Small intestine (tissue), 7 donors: Measurements from ENCODE around the gene ADAMTS4. TPM values are rescaled to one million over a fixed set of nuclear protein-coding genes. Genes with fewer than 3 reads are reported as not detected.

Source experiments
- DNase-seq, 2 donors: peaks; one replicate each; pipeline versions ENCODE4 v3.0.0 to v3.0.0-alpha.2; 2013
- FAIRE-seq: peaks from 2 replicates; lab custom pipeline; 2012; peaks lifted over from hg19 to GRCh38; lab: Jason Lieb, UNC
- H3K27ac ChIP-seq, 3 donors: one replicate each; pipeline ENCODE4 v1.5.1; 2013; ENCODE audit warnings: low read length in 2 of 3, mild to moderate bottlenecking in 2 of 3, control low read depth in 1 of 3, inconsistent platforms in 1 of 3, low read depth in 1 of 3, moderate library complexity in 1 of 3
- H3K27me3 ChIP-seq, 3 donors: one replicate each; pipeline ENCODE4 v1.6.1; 2013; ENCODE audit warnings: low read length in 3 of 3, inconsistent platforms in 1 of 3; ENCODE audit not compliant: control insufficient read depth in 3 of 3, insufficient read depth in 3 of 3
- H3K36me3 ChIP-seq, 3 donors: one replicate each; pipeline ENCODE4 v1.6.1; 2013; ENCODE audit warnings: low read length in 3 of 3, inconsistent platforms in 1 of 3, low read depth in 1 of 3, mild to moderate bottlenecking in 1 of 3, moderate library complexity in 1 of 3; ENCODE audit not compliant: control insufficient read depth in 3 of 3, insufficient read depth in 2 of 3
- H3K4me1 ChIP-seq, 3 donors: one replicate each; pipeline ENCODE4 v1.6.1; 2013; ENCODE audit warnings: low read length in 2 of 3, inconsistent platforms in 1 of 3, low read depth in 1 of 3, mild to moderate bottlenecking in 1 of 3, moderate library complexity in 1 of 3; ENCODE audit not compliant: control insufficient read depth in 3 of 3, insufficient read depth in 2 of 3
- H3K4me3 ChIP-seq, 3 donors: one replicate each; pipeline ENCODE4 v1.5.1; 2013; ENCODE audit warnings: low read length in 3 of 3, control low read depth in 1 of 3, inconsistent platforms in 1 of 3, low read depth in 1 of 3, mild to moderate bottlenecking in 1 of 3, moderate library complexity in 1 of 3
- H3K9me3 ChIP-seq, 2 donors: one replicate each; pipeline ENCODE4 v1.6.1; 2013; ENCODE audit warnings: low read depth in 1 of 2, low read length in 1 of 2; ENCODE audit not compliant: control insufficient read depth in 2 of 2, insufficient read depth in 1 of 2
- WGBS, 3 donors: extraction: QIAGEN DNeasy Blood & Tissue Kit; methylation state at CpG; one replicate each; pipeline ENCODE4 v1.1.7; 2013; 5-methylcytosine and 5-hydroxymethylcytosine counted together
- polyA plus RNA-seq, 4 donors: library from polyadenylated mRNA; stranded (reverse) in 3 of 4; unstranded in 1 of 4; fragments of 200-250 nt in 3 of 4; fragments of 120-200 nt in 1 of 4; gene quantifications; one replicate each; pipeline versions ENCODE4 v1.2.1 to v1.2.3, GENCODE V29; 2013
- donor health status: healthy with polysubstance abuse.
- donor health status: control.
- donor health status: control.
- donor health status: Bipolar disorder and iron deficiency.
- donor health status: healthy.

The ADAMTS4 gene
- polyA plus RNA-seq, 4 donors = under 0.01 to 7.9 (median 0.78) TPM

DNA sequence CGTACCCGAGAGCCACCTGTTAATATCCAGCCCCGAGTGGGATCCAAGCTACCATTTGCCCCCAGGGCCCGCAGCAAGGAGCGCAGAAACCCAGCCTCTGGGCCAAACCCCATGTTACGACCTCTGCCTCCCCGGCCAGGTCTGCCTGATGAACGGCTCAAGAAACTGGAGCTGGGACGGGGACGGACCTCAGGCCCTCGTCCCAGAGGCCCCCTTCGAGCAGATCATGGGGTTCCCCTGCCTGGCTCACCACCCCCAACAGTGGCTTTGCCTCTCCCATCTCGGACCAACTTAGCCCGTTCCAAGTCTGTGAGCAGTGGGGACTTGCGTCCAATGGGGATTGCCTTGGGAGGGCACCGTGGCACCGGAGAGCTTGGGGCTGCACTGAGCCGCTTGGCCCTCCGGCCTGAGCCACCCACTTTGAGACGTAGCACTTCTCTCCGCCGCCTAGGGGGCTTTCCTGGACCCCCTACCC is 38.1 kb downstream of the ADAMTS4 start:
- Histone ChIP-seq H3K4me3 (no peak overlapping the region), H3K27ac (no peak overlapping the region), H3K4me1 (peaks cover 0 to 37% (median 2%) of the 10 kb centered on the region in 3 donors), H3K36me3 (peaks cover 0 to 56% (median 0%) of the 10 kb centered on the region in 3 donors), H3K27me3 (no peaks in the 10 kb centered on the region), H3K9me3 (no peaks in the 10 kb centered on the region)
- 93 to 96% (median 95%) methylated on average over 22 of the region's 22 CpGs for WGBS, 3 donors
- DNase-seq = no peak
- FAIRE-seq = no peak

DNA sequence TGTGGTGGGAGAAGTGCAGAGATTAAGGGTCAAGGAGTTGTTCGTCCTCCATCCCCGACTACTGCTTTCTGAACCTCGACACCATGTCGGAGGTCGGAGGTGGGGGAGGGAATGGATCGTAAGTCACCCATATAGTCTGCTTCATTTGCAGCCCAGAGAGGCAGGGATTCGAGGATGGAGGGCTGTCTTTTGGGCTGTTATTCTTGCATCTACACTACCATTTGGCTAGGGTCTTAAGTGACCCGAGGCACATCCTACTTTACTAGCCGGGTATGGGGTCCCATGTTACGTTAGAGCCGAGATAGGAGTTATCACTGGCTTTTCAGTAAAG is 39.0 kb downstream of the ADAMTS4 start:
- Histone ChIP-seq H3K4me3 (peak overlapping the region; percentile 79 to 92 (median 92)), H3K36me3 (peaks cover 0 to 52% (median 0%) of the 10 kb centered on the region in 3 donors), H3K27ac (peak overlapping the region in 1 of 3 donors; percentile 38), H3K4me1 (peaks cover 0 to 29% (median 2%) of the 10 kb centered on the region in 3 donors), H3K27me3 (no peaks in the 10 kb centered on the region), H3K9me3 (no peaks in the 10 kb centered on the region)
- 3 to 9% (median 8%) methylated on average over 11 of the region's 11 CpGs for WGBS, 3 donors
- FAIRE-seq = no peak
- no peak for DNase-seq

DNA sequence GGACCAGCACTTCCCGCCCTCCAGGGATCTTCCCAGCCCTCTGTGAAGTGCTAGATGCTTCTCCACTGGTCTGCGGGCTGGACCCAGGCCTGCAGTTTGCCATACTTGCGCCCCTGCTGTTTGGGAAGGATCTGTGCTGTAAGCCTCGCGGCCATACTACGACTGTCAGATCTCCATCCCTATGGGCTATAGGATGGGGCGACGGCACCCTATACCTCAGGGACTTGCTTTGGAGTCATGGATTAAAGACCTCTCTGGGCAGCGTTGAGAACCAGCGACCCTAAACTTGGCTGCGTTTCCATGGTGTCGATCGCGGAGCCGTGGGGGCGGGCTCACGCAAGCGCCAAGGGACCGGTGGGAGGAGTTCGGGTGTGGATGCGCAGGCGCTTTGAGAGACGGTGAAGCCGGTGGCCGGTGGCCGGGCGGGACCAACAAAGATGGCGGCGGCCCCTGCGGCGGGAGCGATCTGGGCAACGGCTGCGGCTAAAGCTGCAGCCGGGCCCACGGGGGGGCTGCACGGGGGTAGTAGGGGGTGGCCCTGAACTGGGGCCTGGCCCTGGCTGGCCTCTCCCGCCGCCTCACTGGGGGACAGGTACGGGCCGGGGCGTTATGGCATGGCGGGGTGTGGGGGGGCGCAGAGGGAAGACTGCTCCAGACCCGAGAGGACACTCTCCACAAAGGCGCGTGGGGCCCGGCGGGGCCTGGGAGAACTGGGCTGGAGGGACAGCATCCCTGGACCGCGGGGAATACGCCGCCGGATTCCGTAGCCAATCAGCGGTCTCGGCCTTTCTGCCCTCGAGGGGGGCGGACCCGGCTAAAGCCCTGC is 39.6 kb downstream of the ADAMTS4 start, which contains the start of gene USP21:
Gene USP21 (plus strand): TSS at position 414 of the 826 bp plus-strand sequence. CDS start 1,141 bp downstream, outside the sequence.
- DNase-seq = peak; percentile 92 to 96
- Histone ChIP-seq H3K4me1 (peaks cover 0 to 31% (median 2%) of the 10 kb centered on the region in 3 donors), H3K4me3 (peak within 1 kb of the TSS; percentile 79 to 92 (median 92)), H3K36me3 (peaks cover 0 to 48% (median 0%) of the 10 kb centered on the region in 3 donors), H3K27ac (peak within 1 kb of the TSS; percentile 38 to 92 (median 77)), H3K9me3 (no peaks in the 10 kb centered on the region), H3K27me3 (no peaks in the 10 kb centered on the region)
- no peak for FAIRE-seq
- 1 to 3% (median 2%) methylated on average over 55 to 60 of the region's 60 CpGs for WGBS, 3 donors

DNA sequence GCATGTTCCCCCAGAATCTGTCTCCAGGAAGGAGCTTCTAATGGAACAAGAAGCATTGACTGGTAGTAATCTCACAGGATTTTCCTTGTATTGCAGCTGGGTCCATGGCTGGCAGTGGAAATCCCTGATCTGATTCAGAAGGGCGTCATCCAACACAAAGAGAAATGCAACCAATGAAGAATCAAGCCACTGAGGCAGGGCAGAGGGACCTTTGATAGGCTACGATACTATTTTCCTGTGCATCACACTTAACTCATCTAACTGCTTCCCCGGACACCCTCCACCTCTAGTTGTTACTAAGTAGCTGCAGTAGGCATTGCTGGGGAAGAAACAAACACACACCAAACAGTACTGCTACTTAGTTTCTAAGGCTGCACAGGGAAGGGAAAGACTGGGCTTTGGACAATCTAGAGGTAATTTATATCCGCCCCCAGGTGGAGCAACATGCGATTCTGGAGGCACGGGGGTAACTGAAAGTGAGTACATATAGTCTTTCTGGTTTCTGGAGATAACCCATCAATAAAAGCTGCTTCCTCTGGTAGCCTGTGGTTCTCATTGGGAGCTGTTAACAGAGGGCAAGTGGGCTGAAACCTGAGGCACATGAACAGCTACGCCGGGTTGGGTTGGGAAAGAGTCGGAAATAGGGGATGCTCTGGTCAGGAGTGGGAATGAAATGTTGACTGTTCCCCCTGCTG is 40.4 kb downstream of the ADAMTS4 start:
- WGBS, 3 donors = 54 to 65% (median 59%) methylated on average over 9 of the region's 9 CpGs
- peak overlapping the region in 2 of 3 donors; percentile 77 to 92 for H3K27ac ChIP-seq
- FAIRE-seq = no peak
- H3K36me3 ChIP-seq = peaks cover 0 to 43% (median 0%) of the 10 kb centered on the region in 3 donors
- H3K4me1 ChIP-seq = peaks cover 0 to 31% (median 2%) of the 10 kb centered on the region in 3 donors
- H3K4me3 ChIP-seq = peak overlapping the region in 2 of 3 donors; percentile 79 to 92
- H3K9me3 ChIP-seq = no peaks in the 10 kb centered on the region
- peak in 1 of 2 donors; percentile 17 for DNase-seq
- no peaks in the 10 kb centered on the region for H3K27me3 ChIP-seq

DNA sequence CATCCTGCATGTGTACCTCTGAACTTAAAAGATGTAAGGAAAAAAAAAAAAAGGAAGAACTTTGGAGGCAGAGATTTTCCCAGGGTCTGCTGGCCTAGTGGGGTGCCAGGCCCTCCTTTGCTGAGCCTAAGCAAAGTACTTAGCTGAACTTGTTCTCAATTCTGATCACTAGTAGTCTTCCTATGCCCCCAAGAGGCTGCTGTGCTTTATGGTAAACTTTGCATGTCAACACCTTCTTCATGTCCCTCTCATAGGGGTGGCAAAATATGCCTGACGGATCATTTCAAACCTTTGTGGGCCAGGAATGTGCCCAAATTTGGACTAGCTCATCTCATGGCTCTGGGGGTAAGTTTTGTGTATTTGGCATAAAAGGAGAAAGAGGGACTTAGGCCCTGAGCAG is 41.0 kb downstream of the ADAMTS4 start:
- Histone ChIP-seq H3K27ac (no peak overlapping the region), H3K36me3 (peaks cover 0 to 43% (median 0%) of the 10 kb centered on the region in 3 donors), H3K9me3 (no peaks in the 10 kb centered on the region), H3K4me1 (peaks cover 0 to 31% (median 2%) of the 10 kb centered on the region in 3 donors), H3K4me3 (no peak overlapping the region), H3K27me3 (no peaks in the 10 kb centered on the region)
- no peak for FAIRE-seq
- WGBS, 3 donors = 94 to 100% (median 96%) methylated on average over 1 of the region's 1 CpG
- no peak for DNase-seq

DNA sequence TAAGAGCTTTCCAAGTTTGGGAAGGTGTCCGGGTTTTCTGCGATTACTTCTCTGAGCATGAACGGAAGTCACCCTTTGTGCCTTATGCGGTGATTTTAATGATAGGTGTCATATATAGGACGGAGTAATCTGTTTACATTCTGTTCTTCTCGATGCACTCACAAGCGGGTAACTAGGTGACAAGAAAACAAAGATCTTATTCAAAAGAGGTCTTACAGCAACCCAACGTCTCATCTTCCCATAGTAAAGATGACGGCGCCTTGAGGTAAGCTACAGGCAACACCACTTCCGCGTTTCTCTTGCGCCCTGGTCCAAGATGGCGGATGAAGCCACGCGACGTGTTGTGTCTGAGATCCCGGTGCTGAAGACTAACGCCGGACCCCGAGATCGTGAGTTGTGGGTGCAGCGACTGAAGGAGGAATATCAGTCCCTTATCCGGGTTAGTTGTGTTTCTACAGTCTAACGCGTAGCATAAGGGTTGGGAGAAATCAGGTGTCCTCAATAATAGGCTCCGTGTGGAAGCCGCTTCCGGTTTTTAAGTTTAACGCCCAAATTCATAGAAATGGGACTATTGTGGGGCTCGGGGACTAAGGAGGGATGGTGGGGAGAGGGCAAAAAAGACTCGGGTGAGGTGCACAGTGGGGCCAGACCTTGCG is 45.0 kb downstream of the ADAMTS4 start, which contains the start of gene UFC1:
Gene UFC1 (plus strand): TSS at position 297 of the 656 bp plus-strand sequence. CDS start 20 bp downstream, at position 317.
- Histone ChIP-seq H3K27ac (peak within 1 kb of the TSS; percentile 84 to 96 (median 95)), H3K36me3 (peaks cover 0 to 15% (median 0%) of the 10 kb centered on the region in 3 donors), H3K27me3 (no peaks in the 10 kb centered on the region), H3K9me3 (no peaks in the 10 kb centered on the region), H3K4me1 (peaks cover 0 to 10% (median 2%) of the 10 kb centered on the region in 3 donors), H3K4me3 (peak within 1 kb of the TSS; percentile 41 to 64 (median 57))
- 0 to 1% (median 0%) methylated on average over 33 of the region's 33 CpGs for WGBS, 3 donors
- peak; percentile 88 to 94 for DNase-seq
- FAIRE-seq = no peak

DNA sequence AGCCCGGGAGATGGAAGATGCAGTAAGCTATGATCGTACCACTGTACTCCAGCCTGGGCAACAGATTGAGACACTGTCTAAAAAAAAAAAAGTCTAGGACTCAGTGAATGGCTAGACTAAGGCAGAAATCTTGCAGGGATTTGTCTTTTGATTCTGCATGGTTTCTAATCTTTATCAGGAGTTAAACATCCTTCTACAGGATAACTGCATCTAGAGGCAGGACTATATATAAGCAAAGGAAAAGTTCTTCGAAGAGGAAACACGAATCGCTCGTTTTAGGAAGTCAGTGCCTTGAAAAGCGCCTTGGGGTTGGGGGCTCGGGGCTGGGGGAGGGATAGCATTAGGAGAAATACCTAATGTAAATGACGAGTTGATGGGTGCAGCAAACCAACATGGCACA is 45.7 kb downstream of the ADAMTS4 start:
- Histone ChIP-seq H3K4me1 (peaks cover 0 to 4% (median 2%) of the 10 kb centered on the region in 3 donors), H3K36me3 (peaks cover 0 to 9% (median 0%) of the 10 kb centered on the region in 3 donors), H3K27ac (peak overlapping the region in 2 of 3 donors; percentile 84 to 95), H3K9me3 (no peaks in the 10 kb centered on the region), H3K4me3 (peak overlapping the region; percentile 33 to 64 (median 57)), H3K27me3 (no peaks in the 10 kb centered on the region)
- FAIRE-seq (no peak), DNase-seq (no peak)
- 21 to 24% (median 21%) methylated on average over 9 of the region's 9 CpGs for WGBS, 3 donors
